Activated CD4-positive, alpha-beta T cell treated with anti-CD3 and anti-CD28 coated beads, Interleukin-2, amount 50 U/mL, for 48 hours (primary cell): ENCODE data around the gene GPR32.
"Not testable (repeated sequence)": the region's sequence is repeated elsewhere in the genome, so short reads cannot be mapped to it uniquely, and the experiment has no call there.

Experiments
- DNase-seq, 2 experiments: peaks; one replicate each; pipeline ENCODE4 v3.0.0-alpha.2; 2020

GPR32 gene

DNA sequence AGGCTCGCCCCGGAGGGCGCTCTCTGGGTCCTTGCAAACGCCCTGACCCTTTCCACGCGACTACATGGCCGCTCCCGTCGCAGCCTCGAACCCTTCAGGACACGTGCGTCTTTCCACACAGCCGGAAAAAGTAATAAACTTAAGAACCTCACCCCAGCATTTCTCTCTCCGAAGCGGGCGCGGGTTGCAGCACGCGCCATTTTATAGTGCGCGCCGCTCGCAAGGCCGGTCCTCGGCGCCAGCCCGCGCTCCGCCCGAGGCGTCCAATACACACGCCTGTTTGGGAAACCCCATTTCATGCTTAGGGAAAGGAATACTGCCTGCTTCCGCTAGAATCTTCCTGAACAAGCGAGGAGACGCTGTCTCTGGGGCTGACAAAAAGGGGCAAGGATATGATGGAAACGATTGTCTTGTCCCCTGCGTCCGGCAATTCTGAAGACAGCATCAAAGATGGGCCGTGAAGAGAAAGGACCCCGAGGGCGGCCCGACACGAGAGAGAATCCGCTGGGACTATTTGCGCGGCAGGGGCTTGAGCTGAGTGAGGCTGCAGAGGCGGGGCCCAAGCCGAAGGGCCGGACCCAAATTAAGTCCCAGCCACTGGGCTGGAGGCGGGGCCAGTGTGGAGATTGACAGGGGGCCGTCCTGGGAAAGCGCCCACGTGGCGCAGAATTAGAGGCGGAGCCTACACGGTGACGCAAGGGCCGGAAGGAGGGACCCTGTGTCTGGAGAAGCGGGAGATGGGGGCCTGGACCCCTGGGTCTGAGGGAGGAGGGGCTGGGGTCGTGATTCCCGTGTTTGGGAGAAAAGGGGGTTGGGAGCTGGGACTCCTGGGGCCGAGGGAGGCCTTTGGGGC lies 34.4 kb downstream of the GPR32 start:
- DNase-seq: peak; percentile 99

DNA sequence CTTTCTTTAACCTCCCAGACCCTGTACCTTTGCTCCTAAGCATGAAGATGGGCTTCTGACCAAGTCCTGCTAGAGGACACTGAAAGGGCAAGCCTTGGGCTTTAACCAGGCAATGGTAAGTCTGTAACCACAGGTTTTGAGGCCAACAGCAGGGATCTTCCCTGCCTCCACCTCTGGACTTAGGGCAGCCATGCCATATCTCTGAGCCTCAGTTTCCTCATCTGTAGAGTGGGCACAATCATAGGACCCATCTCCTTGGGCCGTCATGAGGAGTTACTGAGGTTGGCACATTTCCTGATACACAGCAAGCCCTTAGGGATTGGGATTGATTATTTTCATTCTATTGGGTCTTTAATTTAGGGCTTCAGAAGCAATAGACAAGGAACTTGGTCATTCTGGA lies 38.6 kb downstream of the GPR32 start:
- no peak for DNase-seq

DNA sequence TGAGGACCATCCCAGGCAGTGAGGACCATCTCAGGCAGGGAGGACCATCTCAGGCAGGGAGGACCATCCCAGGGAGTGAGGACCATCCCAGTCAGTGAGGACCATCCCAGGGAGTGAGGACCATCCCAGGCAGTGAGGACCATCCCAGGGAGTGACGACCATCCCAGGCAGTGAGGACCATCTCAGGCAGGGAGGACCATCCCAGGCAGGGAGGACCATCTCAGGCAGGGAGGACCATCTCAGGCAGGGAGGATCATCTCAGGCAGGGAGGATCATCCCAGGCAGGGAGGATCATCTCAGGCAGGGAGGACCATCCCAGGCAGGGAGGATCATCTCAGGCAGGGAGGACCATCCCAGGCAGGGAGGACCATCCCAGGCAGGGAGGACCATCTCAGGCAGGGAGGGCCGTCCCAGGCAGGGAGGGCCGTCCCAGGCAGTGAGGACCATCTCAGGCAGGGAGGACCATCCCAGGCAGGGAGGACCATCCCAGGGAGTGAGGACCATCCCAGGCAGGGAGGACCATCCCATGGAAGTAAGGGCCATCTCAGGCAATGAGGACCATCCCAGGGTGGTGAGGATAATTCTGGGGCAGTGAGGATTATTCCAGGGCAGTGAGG lies 41.5 kb downstream of the GPR32 start:
- not testable (repeated sequence) for DNase-seq

DNA sequence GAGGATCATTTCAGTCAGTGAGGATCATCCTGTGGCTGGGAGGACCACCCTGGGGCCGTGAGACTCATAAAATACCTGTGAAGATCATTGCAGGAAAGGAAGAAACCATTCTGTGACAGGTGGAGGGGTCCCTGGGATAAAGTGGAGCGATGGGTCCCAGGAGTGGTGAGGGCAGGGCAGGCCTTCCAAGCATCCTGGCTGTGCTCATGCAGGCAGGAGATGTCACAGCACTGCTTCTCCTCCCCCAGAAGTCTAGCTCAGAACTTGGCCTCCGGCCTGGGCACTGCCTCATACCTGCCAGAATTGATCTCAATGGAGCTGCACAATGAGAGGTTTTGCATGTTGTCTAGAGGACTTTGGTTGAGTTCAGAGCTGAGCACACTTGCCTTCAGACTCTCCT lies 42.2 kb downstream of the GPR32 start:
- no peak for DNase-seq

GRCh38 chr19:50814883-50815282 lies 44.6 kb downstream of the GPR32 start:
- no peak for DNase-seq

DNA sequence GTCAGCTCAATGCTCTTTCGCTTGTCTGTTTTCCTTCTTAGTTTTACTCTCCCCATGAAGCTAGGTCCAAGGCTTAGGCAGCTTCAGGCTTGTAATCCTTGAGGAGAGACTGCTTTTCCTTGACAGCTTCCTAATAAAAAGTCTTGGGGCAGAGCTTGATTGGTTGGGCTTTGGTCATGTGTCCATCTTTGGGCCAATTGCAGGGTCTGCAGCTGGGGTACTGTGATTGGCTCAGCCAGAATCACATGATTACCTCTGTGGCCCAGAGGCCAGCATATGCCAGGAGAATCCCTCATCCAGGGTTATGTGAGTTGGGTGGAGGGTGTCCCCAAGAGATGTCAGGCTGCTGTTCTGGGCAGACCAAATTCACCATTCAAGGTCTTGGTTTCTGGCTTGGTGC lies 45.2 kb downstream of the GPR32 start:
- no peak for DNase-seq

DNA sequence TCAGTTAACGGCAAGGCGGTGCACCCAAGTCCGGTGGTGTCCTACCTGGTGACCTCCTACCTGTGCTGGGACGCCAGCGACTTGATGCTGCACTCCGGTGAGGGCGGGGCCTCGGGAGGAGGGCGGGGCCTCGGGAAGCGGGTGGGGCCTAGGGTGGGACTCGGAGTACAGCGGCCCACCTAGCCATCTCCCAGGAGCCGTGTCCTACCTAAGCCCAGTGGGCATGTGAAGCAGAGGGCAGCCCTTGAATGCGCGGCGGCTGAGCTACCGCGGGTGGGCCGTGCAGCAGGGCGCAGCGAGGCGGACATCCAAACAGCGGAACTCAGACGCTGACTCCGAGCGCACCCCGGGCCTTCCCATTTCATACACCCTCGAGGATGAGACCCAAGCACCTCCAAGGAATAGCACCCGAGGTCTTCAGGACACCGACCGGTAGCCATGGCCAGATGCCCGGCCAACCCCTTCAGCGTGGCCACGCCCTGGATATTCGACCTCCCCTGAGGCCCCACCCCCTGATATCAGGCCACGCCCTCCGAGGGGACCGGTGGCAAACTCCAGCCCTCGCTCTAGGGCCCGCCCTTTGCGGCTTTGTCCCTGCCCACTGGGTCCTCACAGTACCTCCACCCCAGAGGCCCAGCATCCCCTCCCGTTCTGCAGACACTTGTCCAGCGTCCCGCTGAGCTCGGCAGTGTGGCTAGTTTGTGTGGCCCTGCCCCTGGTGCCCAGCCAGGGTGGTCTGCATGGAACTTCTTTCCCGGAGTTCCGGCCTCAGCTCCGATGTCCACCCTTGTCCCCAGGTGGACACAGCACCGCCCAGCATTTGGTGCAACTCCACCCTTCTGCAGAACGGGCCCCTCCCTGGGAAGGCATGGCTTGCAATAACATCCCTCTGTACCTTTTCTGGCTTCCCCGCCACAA lies 47.9 kb downstream of the GPR32 start:
- peak; percentile 77 to 83 for DNase-seq

DNA sequence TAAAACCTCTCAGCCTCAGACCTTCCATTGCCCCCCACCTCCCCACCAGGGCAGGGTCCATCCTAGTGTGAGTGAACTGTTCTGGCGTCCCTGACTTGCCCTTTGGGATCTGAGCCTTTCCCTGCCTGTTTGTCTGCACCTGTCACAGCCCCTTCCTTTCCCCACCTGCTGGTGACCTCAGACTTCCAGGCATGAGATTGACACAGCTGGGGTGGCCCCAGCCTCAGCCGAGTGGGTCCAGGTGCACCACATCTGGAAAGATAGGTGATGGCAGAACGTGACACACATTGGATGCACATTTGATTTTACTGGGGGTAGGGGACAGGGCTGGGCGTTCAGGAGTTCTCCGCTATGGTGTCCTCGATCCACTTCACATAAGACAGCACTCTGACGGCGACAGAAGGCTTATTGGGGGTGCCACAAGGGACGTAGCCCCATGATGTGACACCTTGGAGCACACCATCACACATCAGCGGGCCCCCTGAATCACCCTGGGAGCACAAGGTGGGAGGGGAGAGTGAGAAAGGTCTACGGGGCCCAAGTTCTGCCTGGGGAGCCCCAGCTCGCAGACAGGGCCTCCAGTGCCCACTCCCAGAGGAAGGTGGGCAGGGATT lies 48.7 kb downstream of the GPR32 start:
- no peak for DNase-seq

DNA sequence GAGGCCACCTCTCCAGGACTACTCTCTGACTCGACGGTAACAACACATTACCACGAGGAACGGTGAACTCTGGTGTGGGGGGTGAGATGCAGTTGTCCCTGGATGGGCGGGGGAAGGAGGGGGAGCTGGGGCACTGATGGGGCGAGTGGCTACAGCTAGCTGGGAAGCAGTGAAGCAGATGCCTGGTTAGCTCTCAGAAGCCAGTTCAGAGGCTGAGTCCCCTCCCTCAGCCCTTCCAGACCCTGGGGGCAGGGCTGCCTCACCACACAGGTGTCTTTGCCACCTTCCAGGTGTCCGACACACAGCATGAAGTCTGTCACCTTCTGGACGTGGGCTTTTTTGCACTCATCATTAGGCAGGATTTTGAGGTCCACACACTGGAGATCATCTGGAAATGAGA lies 49.4 kb downstream of the GPR32 start:
- no peak for DNase-seq

- no peak for DNase-seq
These were observed 49.8 kb downstream of the GPR32 start for GRCh38 chr19:50820086-50820485.

DNA sequence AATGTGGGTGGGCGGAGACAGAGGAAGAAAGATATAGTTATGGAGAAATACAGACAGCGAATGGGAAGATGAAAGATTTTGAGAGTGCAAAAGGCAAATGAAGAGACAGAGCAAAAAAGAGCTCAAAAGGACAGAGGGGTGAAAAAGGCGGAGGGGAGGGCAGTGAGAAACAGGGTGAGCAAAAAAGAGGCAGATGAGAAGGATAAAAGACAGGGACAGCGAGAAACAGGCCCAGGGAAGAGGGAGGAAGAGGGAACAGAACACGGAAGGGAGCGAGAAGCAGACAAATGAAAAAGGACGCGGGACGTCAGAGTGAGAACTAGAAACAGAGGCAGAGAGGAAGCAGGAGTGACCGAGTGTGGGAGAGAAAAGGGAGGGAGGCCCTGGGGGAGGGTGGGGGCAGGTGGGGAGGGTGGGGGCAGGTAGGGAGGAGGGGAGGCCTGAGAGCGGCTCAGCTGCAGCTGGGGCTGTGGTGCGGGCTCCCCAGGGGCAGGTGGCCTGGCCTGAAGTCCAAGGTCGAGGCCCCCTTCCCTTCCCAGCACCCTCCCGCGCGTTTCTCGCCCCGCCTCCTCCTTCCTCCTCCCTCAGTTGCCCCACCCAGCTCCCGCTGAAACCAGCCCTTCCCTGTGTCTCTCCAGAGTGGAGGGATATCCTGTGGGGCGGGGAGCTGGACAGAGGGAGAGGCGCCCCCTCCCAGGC lies 50.4 kb downstream of the GPR32 start:
- no peak for DNase-seq

GRCh38 chr19:50821248-50821612 lies 51.0 kb downstream of the GPR32 start:
- DNase-seq: no peak
